Ovary (tissue), 3 donors: ENCODE results near the gene KPNA4.

Experiments used
- CTCF ChIP-seq, 3 donors: fragments of 450-650 bp in 2 of 3; fragments of 200-600 bp in 1 of 3; IDR thresholded peaks; one replicate each; pipeline versions ENCODE4 v1.5.1 to v1.8.0; 2016 to 2022; ENCODE audit warnings: antibody characterized with exemption in 3 of 3, mild to moderate bottlenecking in 1 of 3
- EP300 ChIP-seq: sonication (generic); formaldehyde crosslinking; IDR thresholded peaks from one replicate; pipeline ENCODE4 v1.6.1; 2017; ENCODE audit warnings: antibody characterized with exemption
- POLR2A ChIP-seq: fragments of 450-650 bp; IDR thresholded peaks from one replicate; pipeline ENCODE4 v1.6.1; 2017; ENCODE audit warnings: antibody characterized with exemption, mild to moderate bottlenecking, moderate library complexity
- donor health status: DM: no; HTN: no; CAD: no.

- no peak for TF ChIP-seq CTCF (IDR thresholded peaks at IDR 0.05)
- no peak for TF ChIP-seq POLR2A
- no peak for TF ChIP-seq EP300
Observed at GRCh38 chr3:160464321-160464720, 101.0 kb downstream of the KPNA4 start.
